Measurements from ENCODE around the gene TSPYL1.

TSPYL1 gene

GRCh38 chr6:116256694-116257093 is 23.0 kb downstream of the TSPYL1 start:
- ATAC-seq: no peak
- TF ChIP-seq ZNF8 (CRISPR knock-in tag; IDR thresholded peaks at IDR 0.05) (no peak), RARB (CRISPR knock-in tag; IDR thresholded peaks at IDR 0.05) (no peak), PPARA (CRISPR knock-in tag; IDR thresholded peaks at IDR 0.05; ENCODE audit: borderline replicate concordance) (no peak), CREB5 (CRISPR knock-in tag; IDR thresholded peaks at IDR 0.05; ENCODE audit: low read depth) (no peak), GLIS3 (CRISPR knock-in tag; IDR thresholded peaks at IDR 0.05) (no peak), CSDC2 (CRISPR knock-in tag; IDR thresholded peaks at IDR 0.05) (no peak), TCF4 (CRISPR knock-in tag; IDR thresholded peaks at IDR 0.05; ENCODE audit: borderline replicate concordance) (no peak), OSR1 (CRISPR knock-in tag; IDR thresholded peaks at IDR 0.05) (no peak), BACH2 (CRISPR knock-in tag; IDR thresholded peaks at IDR 0.05; ENCODE audit: borderline replicate concordance) (no peak), ZNF70 (CRISPR knock-in tag; IDR thresholded peaks at IDR 0.05) (no peak)
- TF ChIP-seq, protein P1, sequence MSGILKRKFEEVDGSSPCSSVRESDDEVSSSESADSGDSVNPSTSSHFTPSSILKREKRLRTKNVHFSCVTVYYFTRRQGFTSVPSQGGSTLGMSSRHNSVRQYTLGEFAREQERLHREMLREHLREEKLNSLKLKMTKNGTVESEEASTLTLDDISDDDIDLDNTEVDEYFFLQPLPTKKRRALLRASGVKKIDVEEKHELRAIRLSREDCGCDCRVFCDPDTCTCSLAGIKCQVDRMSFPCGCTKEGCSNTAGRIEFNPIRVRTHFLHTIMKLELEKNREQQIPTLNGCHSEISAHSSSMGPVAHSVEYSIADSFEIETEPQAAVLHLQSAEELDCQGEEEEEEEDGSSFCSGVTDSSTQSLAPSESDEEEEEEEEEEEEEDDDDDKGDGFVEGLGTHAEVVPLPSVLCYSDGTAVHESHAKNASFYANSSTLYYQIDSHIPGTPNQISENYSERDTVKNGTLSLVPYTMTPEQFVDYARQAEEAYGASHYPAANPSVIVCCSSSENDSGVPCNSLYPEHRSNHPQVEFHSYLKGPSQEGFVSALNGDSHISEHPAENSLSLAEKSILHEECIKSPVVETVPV (CRISPR knock-in tag; IDR thresholded peaks at IDR 0.05): no peak

- ATAC-seq: no peak
- TF ChIP-seq CSDC2 (CRISPR knock-in tag; IDR thresholded peaks at IDR 0.05): no peak
- TF ChIP-seq ZC3H10 (CRISPR knock-in tag; IDR thresholded peaks at IDR 0.05): no peak
- TF ChIP-seq ZNF8 (CRISPR knock-in tag; IDR thresholded peaks at IDR 0.05): no peak
- no peak for TF ChIP-seq RARB (CRISPR knock-in tag; IDR thresholded peaks at IDR 0.05)
- TF ChIP-seq ISL1 (CRISPR knock-in tag; IDR thresholded peaks at IDR 0.05): no peak
- TF ChIP-seq BACH2 (CRISPR knock-in tag; IDR thresholded peaks at IDR 0.05; ENCODE audit: borderline replicate concordance): no peak
- no peak for TF ChIP-seq ESRRG (CRISPR knock-in tag; IDR thresholded peaks at IDR 0.05)
- TF ChIP-seq TOX (CRISPR knock-in tag; IDR thresholded peaks at IDR 0.05; ENCODE audit: borderline replicate concordance): no peak
- TF ChIP-seq SNAI2 (CRISPR knock-in tag; IDR thresholded peaks at IDR 0.05): no peak
- TF ChIP-seq ZFP3 (CRISPR knock-in tag; IDR thresholded peaks at IDR 0.05): no peak
- no peak for TF ChIP-seq ZNF565 (CRISPR knock-in tag; conservative IDR thresholded peaks at IDR 0.05; ENCODE audit: low read depth)
- TF ChIP-seq, protein P1 (CRISPR knock-in tag; IDR thresholded peaks at IDR 0.05): no peak
- TF ChIP-seq ZFP30 (CRISPR knock-in tag; IDR thresholded peaks at IDR 0.05): no peak
- TF ChIP-seq GLIS3 (CRISPR knock-in tag; IDR thresholded peaks at IDR 0.05): no peak
- TF ChIP-seq PPARA (CRISPR knock-in tag; IDR thresholded peaks at IDR 0.05; ENCODE audit: borderline replicate concordance): no peak
- TF ChIP-seq OSR1 (CRISPR knock-in tag; IDR thresholded peaks at IDR 0.05): no peak
- no peak for TF ChIP-seq PATZ1 (CRISPR knock-in tag; IDR thresholded peaks at IDR 0.05; ENCODE audit: borderline replicate concordance)
- no peak for TF ChIP-seq TCF4 (CRISPR knock-in tag; IDR thresholded peaks at IDR 0.05; ENCODE audit: borderline replicate concordance)
Measured at GRCh38 chr6:116255246-116255800, 24.4 kb downstream of the TSPYL1 start.

DNA sequence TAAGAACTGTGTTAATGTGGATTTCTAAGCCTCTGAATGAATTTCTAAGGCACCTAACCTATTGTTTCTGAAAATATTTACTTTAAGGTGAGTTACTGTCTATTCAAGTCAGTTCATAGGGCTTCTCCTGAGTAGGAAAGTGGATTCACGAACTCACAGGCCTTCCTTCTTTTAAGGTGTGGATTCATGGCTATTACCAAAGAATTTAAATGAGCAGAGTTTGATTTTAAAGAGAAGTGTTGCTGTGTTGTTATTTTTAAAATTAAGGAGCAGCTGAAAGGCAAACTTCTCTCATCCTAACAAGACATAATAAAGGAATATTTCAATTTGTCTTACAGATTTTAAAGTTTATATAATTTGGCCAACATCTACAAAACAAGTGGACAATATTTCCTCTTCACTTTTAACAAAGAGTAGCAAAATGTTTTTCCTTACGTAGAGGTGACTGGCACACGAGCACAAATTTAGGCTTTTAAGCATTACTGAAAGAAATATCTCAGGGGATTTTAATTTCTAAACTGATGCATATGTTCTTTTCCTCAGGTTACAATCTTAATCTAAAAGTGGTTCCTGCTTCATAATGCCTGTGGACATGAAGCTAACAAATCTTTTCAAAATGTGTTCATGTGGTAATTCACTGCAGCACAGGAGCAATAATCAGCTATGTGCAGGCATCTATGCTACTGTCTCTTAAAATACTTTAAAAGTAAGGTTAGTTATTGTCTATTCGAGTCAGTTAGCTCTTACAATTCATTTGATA is 25.3 kb downstream of the TSPYL1 start:
- no peak for ATAC-seq
- no peak for TF ChIP-seq ISL1 (CRISPR knock-in tag; IDR thresholded peaks at IDR 0.05)
- peak; percentile 82 for TF ChIP-seq ZNF70 (CRISPR knock-in tag; IDR thresholded peaks at IDR 0.05)

GRCh38 chr6:116253505-116254296 is 26.0 kb downstream of the TSPYL1 start, which contains the start of gene TSPYL4:
TSPYL4 (minus strand) TSS chr6:116254075; CDS start chr6:116254008, 67 bp downstream.
- peak; percentile 93 for ATAC-seq
- TF ChIP-seq PATZ1 (CRISPR knock-in tag; IDR thresholded peaks at IDR 0.05; ENCODE audit: borderline replicate concordance): peak; percentile 36; the same call in 1 of the 2 replicates
- TF ChIP-seq RARB (CRISPR knock-in tag; IDR thresholded peaks at IDR 0.05): no peak
- TF ChIP-seq TOX (CRISPR knock-in tag; IDR thresholded peaks at IDR 0.05; ENCODE audit: borderline replicate concordance): no peak
- no peak for TF ChIP-seq SNAI2 (CRISPR knock-in tag; IDR thresholded peaks at IDR 0.05)
- TF ChIP-seq, protein P2, sequence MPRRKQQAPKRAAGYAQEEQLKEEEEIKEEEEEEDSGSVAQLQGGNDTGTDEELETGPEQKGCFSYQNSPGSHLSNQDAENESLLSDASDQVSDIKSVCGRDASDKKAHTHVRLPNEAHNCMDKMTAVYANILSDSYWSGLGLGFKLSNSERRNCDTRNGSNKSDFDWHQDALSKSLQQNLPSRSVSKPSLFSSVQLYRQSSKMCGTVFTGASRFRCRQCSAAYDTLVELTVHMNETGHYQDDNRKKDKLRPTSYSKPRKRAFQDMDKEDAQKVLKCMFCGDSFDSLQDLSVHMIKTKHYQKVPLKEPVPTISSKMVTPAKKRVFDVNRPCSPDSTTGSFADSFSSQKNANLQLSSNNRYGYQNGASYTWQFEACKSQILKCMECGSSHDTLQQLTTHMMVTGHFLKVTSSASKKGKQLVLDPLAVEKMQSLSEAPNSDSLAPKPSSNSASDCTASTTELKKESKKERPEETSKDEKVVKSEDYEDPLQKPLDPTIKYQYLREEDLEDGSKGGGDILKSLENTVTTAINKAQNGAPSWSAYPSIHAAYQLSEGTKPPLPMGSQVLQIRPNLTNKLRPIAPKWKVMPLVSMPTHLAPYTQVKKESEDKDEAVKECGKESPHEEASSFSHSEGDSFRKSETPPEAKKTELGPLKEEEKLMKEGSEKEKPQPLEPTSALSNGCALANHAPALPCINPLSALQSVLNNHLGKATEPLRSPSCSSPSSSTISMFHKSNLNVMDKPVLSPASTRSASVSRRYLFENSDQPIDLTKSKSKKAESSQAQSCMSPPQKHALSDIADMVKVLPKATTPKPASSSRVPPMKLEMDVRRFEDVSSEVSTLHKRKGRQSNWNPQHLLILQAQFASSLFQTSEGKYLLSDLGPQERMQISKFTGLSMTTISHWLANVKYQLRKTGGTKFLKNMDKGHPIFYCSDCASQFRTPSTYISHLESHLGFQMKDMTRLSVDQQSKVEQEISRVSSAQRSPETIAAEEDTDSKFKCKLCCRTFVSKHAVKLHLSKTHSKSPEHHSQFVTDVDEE (CRISPR knock-in tag; IDR thresholded peaks at IDR 0.05): no peak
- TF ChIP-seq ZFP3 (CRISPR knock-in tag; IDR thresholded peaks at IDR 0.05): 0 out of 2 replicates have a peak, but pooled peaks have one; percentile 50
